ENCODE data around the gene ITPR1.

ITPR1 gene

GRCh38 chr3:4820296-4821121 is 327.4 kb downstream of the ITPR1 start:
- Histone ChIP-seq H3K4me1 (peaks cover 25% of the 10 kb centered on the region), H3K36me3 (peaks cover 47% of the 10 kb centered on the region), H3K27ac (no peak overlapping the region), H3K9me3 (peaks cover 18% of the 10 kb centered on the region), H3K27me3 (peaks cover 48% of the 10 kb centered on the region), H4K20me1 (peaks cover 68% of the 10 kb centered on the region), H3K9ac (no peak overlapping the region), H3K4me2 (peak overlapping the region; percentile 78), H3K4me3 (no peak overlapping the region)
- TF ChIP-seq Cebpa-rat (IDR thresholded peaks at IDR 0.05): no peak

GRCh38 chr3:4821338-4821737 is 328.2 kb downstream of the ITPR1 start:
- Histone ChIP-seq H3K27me3 (peaks cover 56% of the 10 kb centered on the region), H4K20me1 (peaks cover 76% of the 10 kb centered on the region), H3K9me3 (peaks cover 14% of the 10 kb centered on the region), H3K27ac (no peak overlapping the region), H3K4me1 (peaks cover 32% of the 10 kb centered on the region), H3K4me2 (peak overlapping the region; percentile 78), H3K36me3 (peaks cover 43% of the 10 kb centered on the region), H3K9ac (no peak overlapping the region), H3K4me3 (no peak overlapping the region)
- no peak for TF ChIP-seq Cebpa-rat (IDR thresholded peaks at IDR 0.05)

GRCh38 chr3:4821975-4822374 is 328.8 kb downstream of the ITPR1 start:
- no peak overlapping the region for H3K4me3 ChIP-seq
- no peak overlapping the region for H3K9ac ChIP-seq

GRCh38 chr3:4822568-4822967 is 329.4 kb downstream of the ITPR1 start:
- no peak overlapping the region for H3K9ac ChIP-seq
- H3K9me3 ChIP-seq: peaks cover 2% of the 10 kb centered on the region
- H3K4me3 ChIP-seq: no peak overlapping the region
- H3K27ac ChIP-seq: no peak overlapping the region
- H3K4me2 ChIP-seq: no peak overlapping the region
- no peak for TF ChIP-seq Cebpa-rat (IDR thresholded peaks at IDR 0.05)
- H3K36me3 ChIP-seq: peaks cover 31% of the 10 kb centered on the region
- H3K4me1 ChIP-seq: peaks cover 44% of the 10 kb centered on the region
- H4K20me1 ChIP-seq: peaks cover 89% of the 10 kb centered on the region
- peaks cover 64% of the 10 kb centered on the region for H3K27me3 ChIP-seq

More at GRCh38 chr3:4821975-4822374, 328.8 kb downstream of the ITPR1 start:
- Histone ChIP-seq H3K36me3 (peaks cover 37% of the 10 kb centered on the region), H4K20me1 (peaks cover 83% of the 10 kb centered on the region), H3K27ac (no peak overlapping the region), H3K9me3 (peaks cover 8% of the 10 kb centered on the region), H3K4me2 (no peak overlapping the region), H3K4me1 (peaks cover 38% of the 10 kb centered on the region), H3K27me3 (peaks cover 60% of the 10 kb centered on the region)
- no peak for TF ChIP-seq Cebpa-rat (IDR thresholded peaks at IDR 0.05)

GRCh38 chr3:4823385-4823784 is 330.2 kb downstream of the ITPR1 start:
- Histone ChIP-seq H3K9me3 (no peaks in the 10 kb centered on the region), H3K27me3 (peaks cover 70% of the 10 kb centered on the region), H4K20me1 (peaks cover 97% of the 10 kb centered on the region), H3K36me3 (peaks cover 23% of the 10 kb centered on the region), H3K4me1 (peaks cover 47% of the 10 kb centered on the region), H3K27ac (no peak overlapping the region), H3K4me2 (no peak overlapping the region), H3K4me3 (no peak overlapping the region), H3K9ac (no peak overlapping the region)
- no peak for TF ChIP-seq Cebpa-rat (IDR thresholded peaks at IDR 0.05)

GRCh38 chr3:4823986-4824925 is 331.1 kb downstream of the ITPR1 start:
- Histone ChIP-seq H3K9ac (no peak overlapping the region), H3K27ac (no peak overlapping the region), H3K4me2 (no peak overlapping the region), H3K27me3 (peaks cover 69% of the 10 kb centered on the region), H4K20me1 (peaks cover 100% of the 10 kb centered on the region), H3K4me1 (peaks cover 47% of the 10 kb centered on the region), H3K9me3 (no peaks in the 10 kb centered on the region), H3K4me3 (no peak overlapping the region), H3K36me3 (0 out of 2 replicates have a peak, but pooled peaks cover 14% of the 10 kb centered on the region)
- no peak for TF ChIP-seq Cebpa-rat (IDR thresholded peaks at IDR 0.05)

- Histone ChIP-seq H3K4me2 (no peak overlapping the region), H3K4me1 (peaks cover 42% of the 10 kb centered on the region), H4K20me1 (peaks cover 96% of the 10 kb centered on the region), H3K36me3 (0 out of 2 replicates have a peak, but pooled peaks cover 9% of the 10 kb centered on the region), H3K4me3 (no peak overlapping the region), H3K27ac (no peak overlapping the region), H3K27me3 (peaks cover 62% of the 10 kb centered on the region), H3K9me3 (no peaks in the 10 kb centered on the region), H3K9ac (no peak overlapping the region)
- TF ChIP-seq Cebpa-rat (IDR thresholded peaks at IDR 0.05): no peak
Measured at GRCh38 chr3:4824926-4825325, 331.8 kb downstream of the ITPR1 start.

DNA sequence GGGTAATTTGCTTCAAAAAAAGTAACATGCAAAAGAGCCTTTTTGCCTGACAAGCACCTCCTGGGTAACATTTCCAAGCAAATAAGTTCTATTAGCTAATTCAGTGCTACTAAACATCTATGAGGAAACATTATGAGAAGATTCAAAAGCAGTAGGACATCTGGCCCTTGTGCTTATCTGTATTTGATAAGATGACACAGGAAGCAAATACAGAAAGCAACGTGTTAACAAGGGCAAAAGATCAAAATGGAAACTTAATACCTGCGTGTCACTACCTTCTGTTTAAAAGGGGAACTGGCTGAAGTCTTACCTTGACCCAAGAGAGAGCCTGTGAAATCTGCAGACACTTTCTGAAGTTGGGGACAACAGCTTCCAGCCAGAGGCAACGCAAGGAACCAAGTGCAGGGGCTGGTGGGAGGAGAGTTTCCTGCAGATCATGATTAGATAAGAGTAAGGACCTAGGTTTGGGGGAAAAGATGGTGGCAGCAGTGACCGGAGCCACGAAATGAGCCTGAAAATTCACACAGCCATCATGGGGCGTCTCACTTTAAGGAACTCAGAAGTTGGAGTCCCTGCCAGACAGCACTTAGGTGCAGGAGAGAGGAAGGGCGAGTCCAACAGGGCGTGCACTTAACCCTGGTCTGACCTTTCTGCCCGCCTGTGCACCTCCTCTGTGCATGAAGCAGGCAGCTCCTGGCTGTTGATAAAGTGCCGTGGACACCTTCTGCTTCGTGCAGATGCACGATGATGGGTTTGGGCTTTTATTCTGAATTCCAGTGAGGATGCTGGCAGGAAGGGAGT is 332.5 kb downstream of the ITPR1 start:
- no peak overlapping the region for H3K4me2 ChIP-seq
- H3K4me3 ChIP-seq: no peak overlapping the region
- H3K9ac ChIP-seq: no peak overlapping the region
- H3K4me1 ChIP-seq: peaks cover 40% of the 10 kb centered on the region
- no peaks in the 10 kb centered on the region for H3K9me3 ChIP-seq
- 0 out of 2 replicates have a peak, but pooled peaks cover 9% of the 10 kb centered on the region for H3K36me3 ChIP-seq
- H3K27ac ChIP-seq: no peak overlapping the region
- peaks cover 59% of the 10 kb centered on the region for H3K27me3 ChIP-seq
- no peak for TF ChIP-seq Cebpa-rat (IDR thresholded peaks at IDR 0.05)
- H4K20me1 ChIP-seq: peaks cover 88% of the 10 kb centered on the region
